GM06990 (cell line): ENCODE results near the gene HS2ST1.

ENCODE experiments used
- DNase-seq: peaks from one replicate; pipeline ENCODE4 v3.0.0-alpha.2; 2011; ENCODE audit not compliant: insufficient read length; ENCODE audit errors: extremely low read depth
- H3K27me3 ChIP-seq: replicated peaks from 2 replicates; pipeline ENCODE4 v1.6.0; 2011; ENCODE audit warnings: low read length; ENCODE audit not compliant: control insufficient read depth, insufficient read depth
- H3K36me3 ChIP-seq: 2 replicates; pipeline ENCODE4 v1.5.1; 2011; ENCODE audit warnings: low read length; ENCODE audit not compliant: control insufficient read depth, insufficient read depth
- H3K4me3 ChIP-seq: replicated peaks from 2 replicates; pipeline ENCODE4 v1.5.1; 2011; ENCODE audit warnings: low read depth, mild to moderate bottlenecking, control low read depth, low read length
- TF ChIP-seq, protein P1 (sequence below): IDR thresholded peaks from 2 replicates; pipeline ENCODE4 v1.5.1; 2011; ENCODE audit warnings: low read length, control low read depth, mild to moderate bottlenecking, inconsistent platforms; ENCODE audit not compliant: insufficient read depth, poor library complexity, severe bottlenecking

The HS2ST1 gene

GRCh38 chr1:86915737-86916235 is 1.4 kb downstream of the HS2ST1 start:
- TF ChIP-seq, protein P1, sequence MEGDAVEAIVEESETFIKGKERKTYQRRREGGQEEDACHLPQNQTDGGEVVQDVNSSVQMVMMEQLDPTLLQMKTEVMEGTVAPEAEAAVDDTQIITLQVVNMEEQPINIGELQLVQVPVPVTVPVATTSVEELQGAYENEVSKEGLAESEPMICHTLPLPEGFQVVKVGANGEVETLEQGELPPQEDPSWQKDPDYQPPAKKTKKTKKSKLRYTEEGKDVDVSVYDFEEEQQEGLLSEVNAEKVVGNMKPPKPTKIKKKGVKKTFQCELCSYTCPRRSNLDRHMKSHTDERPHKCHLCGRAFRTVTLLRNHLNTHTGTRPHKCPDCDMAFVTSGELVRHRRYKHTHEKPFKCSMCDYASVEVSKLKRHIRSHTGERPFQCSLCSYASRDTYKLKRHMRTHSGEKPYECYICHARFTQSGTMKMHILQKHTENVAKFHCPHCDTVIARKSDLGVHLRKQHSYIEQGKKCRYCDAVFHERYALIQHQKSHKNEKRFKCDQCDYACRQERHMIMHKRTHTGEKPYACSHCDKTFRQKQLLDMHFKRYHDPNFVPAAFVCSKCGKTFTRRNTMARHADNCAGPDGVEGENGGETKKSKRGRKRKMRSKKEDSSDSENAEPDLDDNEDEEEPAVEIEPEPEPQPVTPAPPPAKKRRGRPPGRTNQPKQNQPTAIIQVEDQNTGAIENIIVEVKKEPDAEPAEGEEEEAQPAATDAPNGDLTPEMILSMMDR = no peak
- peak overlapping the region; percentile 94 for H3K4me3 ChIP-seq
- no peaks in the 10 kb centered on the region for H3K27me3 ChIP-seq
- H3K36me3 ChIP-seq = no peaks in the 10 kb centered on the region
- DNase-seq = no peak

GRCh38 chr1:86916752-86917151 is 2.3 kb downstream of the HS2ST1 start:
- H3K27me3 ChIP-seq = no peaks in the 10 kb centered on the region
- TF ChIP-seq, protein P1 = no peak
- DNase-seq = no peak
- H3K36me3 ChIP-seq = no peaks in the 10 kb centered on the region
- H3K4me3 ChIP-seq = no peak overlapping the region

- TF ChIP-seq, protein P1 = no peak
- DNase-seq = no peak
- H3K4me3 ChIP-seq = no peak overlapping the region
- no peaks in the 10 kb centered on the region for H3K36me3 ChIP-seq
- no peaks in the 10 kb centered on the region for H3K27me3 ChIP-seq
Observed at GRCh38 chr1:86922445-86922844, 8.0 kb downstream of the HS2ST1 start.

GRCh38 chr1:86924324-86924960 is 10.0 kb downstream of the HS2ST1 start:
- DNase-seq = no peak

DNA sequence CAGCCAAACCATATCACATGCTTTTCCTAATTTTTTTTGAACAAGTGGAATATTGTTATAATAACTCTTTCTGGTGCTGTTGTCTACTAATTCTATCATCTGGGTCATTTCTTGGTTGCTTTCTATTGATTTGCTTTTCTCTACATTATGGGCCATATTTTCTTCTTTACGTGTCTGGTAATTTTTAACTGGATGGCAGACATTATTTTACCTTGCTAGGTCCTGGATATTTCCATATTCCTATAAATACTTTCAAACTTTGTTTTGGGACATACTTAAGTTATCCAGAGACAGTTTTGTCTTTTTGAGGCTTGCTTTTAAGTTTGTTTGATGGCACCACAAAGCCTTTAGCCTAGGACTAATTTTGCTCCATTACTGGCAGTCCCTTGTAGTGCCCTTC is 11.3 kb downstream of the HS2ST1 start:
- no peak for DNase-seq
- Histone ChIP-seq H3K27me3 (no peaks in the 10 kb centered on the region), H3K4me3 (no peak overlapping the region), H3K36me3 (no peaks in the 10 kb centered on the region)
- TF ChIP-seq, protein P1 = no peak

More at GRCh38 chr1:86924324-86924960, 10.0 kb downstream of the HS2ST1 start:
- Histone ChIP-seq H3K4me3 (no peak overlapping the region), H3K36me3 (no peaks in the 10 kb centered on the region), H3K27me3 (no peaks in the 10 kb centered on the region)
- TF ChIP-seq, protein P1 = no peak
